H4 (cell line): ENCODE measurements around the gene LONRF2. TPM values are rescaled to one million over a fixed set of nuclear protein-coding genes. Genes with fewer than 3 reads are reported as not detected.

ENCODE experiments used
- DNase-seq: peaks from one replicate; pipeline ENCODE4 v3.0.0-alpha.2; 2015; ENCODE audit warnings: low spot score
- total RNA-seq: library from RNA; depleted of rRNA; stranded (reverse); fragments of >200 nt; shearing (Covaris generic); gene quantifications from 2 replicates; pipeline ENCODE4 v1.2.3, GENCODE V29; 2014

The LONRF2 gene
- total RNA-seq, 1 experiment from 2014 or later, result 1.2 TPM

GRCh38 chr2:100301881-100302584 lies 20.3 kb downstream of the LONRF2 start:
- no peak for DNase-seq

GRCh38 chr2:100299548-100299947 lies 22.8 kb downstream of the LONRF2 start:
- no peak for DNase-seq

- no peak for DNase-seq
These were observed 24.8 kb downstream of the LONRF2 start for GRCh38 chr2:100297511-100297910.

GRCh38 chr2:100294162-100294497 lies 28.2 kb downstream of the LONRF2 start:
- DNase-seq, result no peak

GRCh38 chr2:100293341-100294161 lies 28.8 kb downstream of the LONRF2 start:
- peak; percentile 43 for DNase-seq

GRCh38 chr2:100292022-100292580 lies 30.2 kb downstream of the LONRF2 start:
- peak; percentile 94 for DNase-seq

- peak; percentile 99 for DNase-seq
These were observed 30.9 kb downstream of the LONRF2 start for GRCh38 chr2:100291152-100291970.

- no peak for DNase-seq
These were observed 31.6 kb downstream of the LONRF2 start for GRCh38 chr2:100290718-100291151.

- DNase-seq, result no peak
These were observed 33.3 kb downstream of the LONRF2 start for GRCh38 chr2:100289020-100289419.

- no peak for DNase-seq
These were observed 36.0 kb downstream of the LONRF2 start for GRCh38 chr2:100286318-100286717.

GRCh38 chr2:100285691-100286090 lies 36.6 kb downstream of the LONRF2 start:
- DNase-seq, result peak; percentile 65

GRCh38 chr2:100285011-100285410 lies 37.3 kb downstream of the LONRF2 start:
- no peak for DNase-seq

- DNase-seq, result no peak
These were observed 38.4 kb downstream of the LONRF2 start for GRCh38 chr2:100283724-100284501.

GRCh38 chr2:100281521-100282438 lies 40.5 kb downstream of the LONRF2 start:
- no peak for DNase-seq

- no peak for DNase-seq
These were observed 42.4 kb downstream of the LONRF2 start for GRCh38 chr2:100279586-100280534.

- no peak for DNase-seq
These were observed 43.3 kb downstream of the LONRF2 start for GRCh38 chr2:100278986-100279385.

GRCh38 chr2:100278501-100278900 lies 43.8 kb downstream of the LONRF2 start:
- no peak for DNase-seq

GRCh38 chr2:100277540-100278207 lies 44.6 kb downstream of the LONRF2 start:
- no peak for DNase-seq
